Limb (tissue), 2 donors: ENCODE data around the gene PPM1H.

Experiments used
- DNase-seq, 2 donors: peaks; one replicate each; pipeline ENCODE4 v3.0.0-alpha.2; 2016; ENCODE audit errors: extremely low spot score in 2 of 2

Gene PPM1H

DNA sequence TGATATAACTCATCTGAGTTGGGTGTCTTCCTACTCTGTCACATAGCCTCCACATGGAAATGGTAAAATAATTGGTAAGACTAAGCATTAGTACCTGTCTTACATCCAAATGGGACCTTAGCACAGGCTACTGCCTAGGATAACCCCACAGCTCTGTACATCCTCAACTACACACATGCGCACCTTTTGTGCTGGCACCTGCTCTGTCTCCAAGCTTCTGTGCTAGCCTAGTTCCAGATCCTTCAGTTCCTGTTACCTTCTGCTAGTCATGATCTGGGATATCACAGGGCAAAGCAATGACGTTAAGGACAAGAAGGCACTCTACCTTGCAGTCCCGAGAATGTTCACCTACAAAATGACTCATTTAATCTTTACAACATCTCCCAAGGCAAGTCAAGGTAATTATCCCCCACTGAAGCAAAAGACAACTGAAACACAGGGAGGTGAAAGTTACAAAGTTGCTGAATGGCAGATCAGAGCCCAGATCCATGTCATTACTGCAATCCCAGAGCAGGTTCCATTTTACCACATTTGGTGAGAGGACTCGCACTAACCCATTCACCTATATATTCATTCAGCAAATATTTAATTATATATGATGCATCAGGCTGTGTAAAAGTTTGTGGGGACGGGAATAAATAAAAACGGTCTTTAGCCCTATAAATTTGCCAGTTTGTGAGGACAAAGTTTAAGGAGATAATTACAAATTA lies 61.7 kb downstream of the PPM1H start:
- DNase-seq, result no peak

DNA sequence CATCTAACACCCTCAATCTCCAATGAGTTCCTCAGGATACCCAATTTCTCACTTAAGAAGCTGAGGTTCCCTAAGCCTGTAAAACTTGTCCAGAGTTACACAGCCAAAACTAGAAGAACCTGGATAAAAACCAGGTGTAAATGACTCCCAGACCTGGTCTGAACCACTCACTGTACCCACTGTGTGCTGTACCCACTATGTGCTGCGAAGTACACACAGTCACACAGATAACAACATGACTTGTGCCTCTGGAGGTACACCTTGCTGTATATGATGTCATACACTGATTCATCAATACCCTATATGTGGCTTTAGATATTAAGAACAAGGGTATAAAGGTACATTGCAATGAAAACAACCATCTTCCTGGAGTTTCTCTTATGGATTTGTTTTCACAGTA lies 66.1 kb downstream of the PPM1H start:
- DNase-seq, result no peak

DNA sequence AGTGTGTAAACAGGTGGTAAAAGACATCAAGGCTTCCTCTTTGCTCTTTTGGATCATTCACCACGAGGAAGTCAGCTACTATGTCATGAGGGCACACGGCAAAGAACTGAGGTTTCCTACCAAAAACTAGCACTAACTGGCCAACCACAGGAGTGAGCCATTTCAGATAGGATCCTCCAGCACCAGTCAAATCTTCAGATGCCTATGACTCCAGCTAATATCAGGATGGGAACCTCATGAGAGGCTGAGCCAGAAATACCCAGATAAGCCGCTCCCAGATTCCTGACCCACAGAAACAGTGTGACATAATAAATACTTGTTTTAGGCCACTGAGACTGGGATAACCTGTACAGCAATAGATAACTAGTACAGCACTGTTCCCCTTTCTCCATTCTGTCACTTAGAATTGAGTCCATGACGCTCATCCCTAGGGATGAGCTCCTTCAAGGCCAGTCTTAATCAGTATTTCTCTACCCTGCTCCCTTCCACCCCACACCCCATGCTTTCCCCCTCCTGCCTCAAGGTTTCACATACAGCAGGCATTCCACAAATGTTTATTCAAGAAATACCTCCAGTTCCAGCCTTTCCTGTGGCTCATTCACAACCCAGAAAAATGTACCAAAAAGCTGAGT lies 68.4 kb downstream of the PPM1H start:
- no peak for DNase-seq

DNA sequence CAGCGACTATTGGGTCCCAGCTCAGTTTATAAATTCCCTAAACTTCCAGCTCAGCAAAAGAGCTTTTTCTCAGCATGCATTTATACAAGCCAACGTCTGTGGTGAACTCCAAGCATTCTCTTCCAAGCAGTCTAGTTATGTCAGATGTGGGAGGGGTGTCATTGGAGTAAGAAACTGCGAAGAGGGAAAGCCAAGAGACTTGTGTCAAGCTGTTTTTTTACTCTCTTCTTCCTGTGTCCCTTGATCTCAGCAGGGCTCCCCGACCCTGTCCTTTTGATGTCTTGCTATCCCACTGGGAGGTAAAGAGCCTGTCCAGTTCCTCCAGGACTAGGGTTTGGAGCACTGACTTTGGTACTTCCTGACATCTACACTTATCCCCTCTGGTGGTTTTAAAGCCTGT lies 69.0 kb downstream of the PPM1H start:
- DNase-seq, result no peak

DNA sequence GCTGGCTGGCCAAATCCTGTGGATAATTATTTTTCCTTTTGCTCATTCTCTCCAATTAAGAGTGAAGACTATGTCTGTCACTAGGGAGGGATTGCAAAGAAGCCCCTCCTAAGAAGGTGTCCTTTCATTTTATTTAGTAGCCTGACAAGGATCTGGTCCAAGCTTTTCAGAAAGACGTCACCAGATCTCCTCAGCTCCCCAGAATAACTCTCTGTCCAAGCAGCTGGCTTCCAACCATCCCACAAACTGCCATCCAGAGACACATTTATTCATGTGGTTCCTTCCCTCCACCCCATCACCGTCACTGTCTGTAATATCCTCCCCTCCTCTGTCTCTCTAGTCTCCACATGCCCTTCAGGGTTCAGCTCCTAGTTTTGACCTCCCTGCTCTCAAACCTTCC lies 69.9 kb downstream of the PPM1H start:
- no peak for DNase-seq

DNA sequence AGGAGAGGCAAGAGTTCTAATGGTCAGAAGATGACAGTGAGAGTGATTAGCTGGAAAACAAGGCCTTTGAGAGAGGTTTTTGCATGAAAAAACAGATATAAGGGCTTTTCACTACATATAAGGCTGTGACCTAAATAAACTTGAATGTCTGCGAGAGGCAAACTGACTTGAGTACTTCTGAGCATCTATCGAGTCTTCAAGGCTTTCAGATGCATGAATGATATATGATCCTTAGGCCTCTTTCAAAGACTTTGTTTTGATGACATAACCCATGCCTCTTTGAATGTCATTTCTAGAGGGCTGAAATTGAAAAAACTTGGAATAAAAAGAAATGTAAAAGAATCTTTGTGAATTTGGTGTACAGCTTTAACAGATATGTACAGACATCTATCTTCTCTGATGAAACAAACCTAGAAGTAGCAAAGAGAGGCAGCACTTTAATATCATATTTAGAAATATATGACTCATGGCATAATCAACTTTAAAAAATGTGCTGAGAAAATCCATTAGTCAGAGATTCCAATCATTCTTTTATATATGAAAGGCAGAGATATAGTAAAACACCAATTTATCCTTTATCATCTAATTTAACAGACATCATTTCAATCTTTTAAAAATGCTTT lies 72.6 kb downstream of the PPM1H start:
- DNase-seq, result no peak

DNA sequence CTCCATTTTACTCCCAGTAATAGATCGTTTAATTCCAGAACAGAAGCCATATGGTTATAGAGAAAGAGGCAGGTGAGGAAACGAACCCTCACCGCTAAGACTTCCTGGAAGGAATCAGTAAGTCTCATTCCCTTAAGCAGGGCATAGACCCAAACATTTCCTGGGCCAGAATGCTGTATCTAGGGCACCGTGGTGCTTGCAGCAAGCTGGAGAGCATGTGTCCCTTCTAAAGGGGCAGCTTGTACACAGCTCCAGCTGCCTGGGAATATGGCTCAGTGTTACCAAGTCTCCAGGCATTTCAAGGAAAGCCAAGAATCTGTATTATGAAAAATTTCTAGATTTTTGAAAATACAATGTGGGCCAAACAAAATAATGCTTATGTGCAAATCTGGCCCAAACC lies 73.4 kb downstream of the PPM1H start:
- no peak for DNase-seq

DNA sequence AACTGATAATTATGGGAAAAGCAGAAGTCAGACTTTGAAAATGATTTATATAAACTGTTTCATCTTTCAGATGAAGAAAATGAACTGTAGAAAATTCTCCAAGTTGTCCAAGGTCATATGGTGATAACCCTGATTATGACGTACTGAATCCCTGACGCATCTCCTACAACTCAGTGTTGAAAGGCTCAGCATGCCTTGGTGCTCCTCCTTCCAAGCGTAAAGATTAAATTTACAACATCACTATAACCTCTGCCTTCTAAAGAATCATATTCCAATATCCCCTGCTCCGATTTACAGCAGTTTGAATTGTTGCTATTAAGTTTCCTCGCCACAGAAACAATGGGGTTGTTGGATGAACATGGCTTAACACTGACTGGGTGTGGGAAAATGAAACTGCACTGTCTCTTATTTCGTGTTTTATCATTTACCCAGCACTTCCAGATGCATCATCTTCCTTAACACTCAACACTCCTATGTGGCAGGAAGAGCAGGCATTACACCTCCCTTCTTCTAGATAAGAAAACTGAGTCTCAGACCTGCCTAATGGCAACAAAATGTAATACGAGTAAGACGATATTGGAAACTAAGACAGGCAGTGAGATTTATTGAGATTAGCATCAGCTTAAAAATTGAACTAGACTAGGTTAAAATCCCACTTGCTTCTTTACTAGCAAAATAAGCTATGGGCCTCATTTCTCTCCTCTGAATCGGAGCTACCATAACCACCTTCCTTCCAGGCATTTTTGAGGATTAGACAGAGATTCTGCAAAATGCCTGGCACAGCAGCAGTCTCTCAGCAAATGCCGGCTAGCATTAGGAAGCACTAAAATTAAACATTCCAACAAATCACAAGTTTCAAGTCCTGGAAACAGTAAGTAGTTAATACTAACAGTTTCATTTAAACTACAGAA lies 74.2 kb downstream of the PPM1H start:
- no peak for DNase-seq

DNA sequence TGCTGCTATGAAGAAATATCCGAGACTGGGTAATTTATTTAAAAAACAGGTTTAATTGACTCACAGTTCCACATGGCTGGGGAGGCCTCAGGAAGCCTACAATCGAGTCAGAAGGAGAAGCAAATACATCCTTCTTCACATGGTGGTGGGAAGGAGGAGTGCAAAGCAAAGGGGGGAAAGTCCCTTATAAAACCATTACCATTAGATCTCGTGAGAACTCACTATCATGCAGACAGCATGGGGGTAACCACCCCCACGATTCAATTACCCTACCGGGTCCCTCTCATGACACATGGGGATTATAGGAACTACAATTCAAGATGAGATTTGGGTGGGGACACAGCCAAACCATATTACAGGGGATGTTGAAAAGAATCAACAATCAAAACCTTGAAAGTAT lies 74.9 kb downstream of the PPM1H start:
- DNase-seq, result no peak

DNA sequence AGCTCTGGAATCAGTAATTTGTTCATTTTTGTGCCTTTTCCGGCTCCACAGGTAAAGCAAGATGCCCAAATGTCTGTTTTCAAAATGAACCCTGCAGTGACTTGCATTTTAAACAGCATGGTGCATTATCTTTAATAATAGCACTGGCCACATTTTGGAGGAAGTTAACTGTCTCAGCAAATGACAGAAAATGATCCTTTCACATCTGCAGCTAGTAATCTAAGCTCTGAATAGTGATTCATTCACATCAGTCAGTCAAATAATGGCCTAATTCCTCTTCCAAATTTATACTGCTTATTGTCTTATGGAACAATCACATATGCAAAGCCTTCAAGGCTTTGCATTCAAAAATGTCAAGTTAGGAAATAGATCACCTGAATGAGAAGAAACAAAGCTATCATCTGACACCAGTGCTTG lies 75.6 kb downstream of the PPM1H start:
- no peak for DNase-seq

DNA sequence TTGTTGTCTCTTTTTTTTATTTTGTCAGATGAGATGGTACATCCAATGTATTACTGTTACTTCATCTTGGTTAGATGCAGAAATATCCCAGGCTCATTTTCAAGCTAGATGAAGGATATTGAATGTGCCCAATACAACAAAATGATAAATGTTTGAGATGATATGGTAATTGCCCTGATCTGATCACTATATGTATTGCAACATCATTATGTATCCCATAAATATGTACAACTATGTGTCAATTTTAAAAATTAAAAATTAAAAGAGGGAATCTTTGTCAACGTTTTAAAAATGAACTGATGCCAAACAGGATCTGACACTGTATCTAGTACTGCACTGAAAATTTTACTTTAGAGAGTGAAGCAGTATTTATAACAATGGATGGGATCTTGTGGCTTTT lies 78.5 kb downstream of the PPM1H start:
- no peak for DNase-seq

DNA sequence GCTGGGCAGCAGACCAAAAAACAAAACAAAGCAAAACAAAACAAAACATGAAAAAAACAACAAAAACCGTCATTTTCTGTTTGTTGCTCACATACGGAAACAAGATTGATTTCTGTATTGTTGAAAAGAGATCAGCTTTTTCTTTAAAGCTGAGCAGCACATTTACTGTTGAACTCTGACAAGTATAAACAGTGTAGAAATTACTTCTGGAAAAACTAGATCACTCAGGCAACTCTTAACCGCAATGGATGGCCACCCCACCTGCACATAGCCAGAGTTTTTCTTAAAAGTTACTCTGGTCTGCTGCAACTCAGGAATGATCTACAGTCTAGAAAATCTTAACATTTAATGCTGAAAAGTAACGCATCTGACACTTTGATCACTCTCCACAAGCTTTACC lies 80.9 kb downstream of the PPM1H start:
- DNase-seq, result no peak

DNA sequence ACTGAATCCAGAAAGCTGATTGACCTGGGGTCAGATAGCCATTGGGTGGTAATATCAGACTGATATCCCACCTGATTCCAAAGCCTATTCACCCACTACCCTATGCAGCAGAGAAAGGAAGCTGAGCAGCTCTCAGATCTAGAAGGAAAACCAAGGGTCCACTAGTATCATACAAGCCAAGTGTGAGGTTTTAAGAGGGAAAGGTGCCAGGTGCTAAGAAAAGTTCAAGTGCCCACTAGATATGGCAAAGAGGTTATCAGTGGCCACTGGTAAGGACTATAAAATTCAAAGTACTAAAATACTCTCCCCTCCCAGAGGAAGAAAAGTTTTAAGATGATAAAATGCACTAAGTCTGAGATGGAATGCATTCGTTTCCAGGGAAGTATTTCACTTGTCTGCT lies 85.6 kb downstream of the PPM1H start:
- no peak for DNase-seq

DNA sequence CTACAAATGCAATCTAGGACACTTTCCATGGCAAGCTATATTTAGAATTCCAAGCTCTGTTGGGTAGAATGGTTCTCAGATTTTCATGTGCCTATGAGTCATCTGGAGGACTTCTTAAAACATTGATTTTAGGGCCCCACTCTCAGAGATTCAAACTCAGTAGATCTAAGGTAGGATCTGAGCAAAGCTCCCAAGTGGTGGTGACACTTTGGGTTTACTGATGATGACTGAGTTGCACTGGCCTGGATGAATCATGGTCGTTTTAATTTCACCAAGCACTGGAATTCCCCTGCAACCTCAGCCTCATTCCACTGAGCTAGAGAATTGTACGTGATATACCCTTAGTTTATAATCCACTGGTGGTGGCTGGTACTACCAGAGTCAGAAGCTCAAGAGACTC lies 86.5 kb downstream of the PPM1H start:
- no peak for DNase-seq

DNA sequence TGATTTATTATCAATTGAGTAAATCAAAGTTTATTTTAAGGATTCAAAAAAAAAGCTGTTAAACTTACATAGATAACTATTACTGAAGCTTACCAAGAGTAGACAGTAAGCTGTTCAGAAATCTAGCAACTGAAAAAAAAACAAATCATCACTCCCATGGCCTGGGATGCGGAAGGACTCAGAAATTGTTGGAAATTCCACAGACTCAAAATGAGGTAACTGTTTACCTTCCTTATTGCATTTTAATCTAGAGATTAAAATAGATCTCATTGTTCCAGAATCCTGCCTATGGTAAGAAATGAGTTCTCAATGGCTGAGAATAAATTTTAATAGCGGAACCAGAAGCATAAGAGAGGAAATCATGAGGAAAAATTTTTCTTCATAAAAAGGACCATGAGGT lies 87.2 kb downstream of the PPM1H start:
- DNase-seq, result no peak

DNA sequence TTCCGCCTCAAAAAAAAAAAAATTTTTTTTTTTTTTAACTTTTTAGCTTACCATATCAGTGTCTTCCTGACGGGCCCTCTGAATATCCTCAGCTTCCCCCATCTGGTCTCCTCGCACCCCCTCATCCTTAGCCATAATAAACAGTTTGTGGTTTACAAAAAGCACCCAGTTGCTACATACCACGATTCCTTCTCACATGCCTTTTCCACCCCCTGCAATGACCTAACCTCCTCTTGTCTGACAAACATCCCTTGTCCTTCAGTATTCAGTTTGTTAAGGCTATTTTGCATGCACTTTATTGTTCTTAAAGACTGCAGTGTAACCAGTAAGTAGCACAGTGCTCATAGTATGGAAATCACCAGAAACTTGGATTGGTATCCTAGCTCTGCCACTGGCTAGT lies 88.5 kb downstream of the PPM1H start:
- no peak for DNase-seq

DNA sequence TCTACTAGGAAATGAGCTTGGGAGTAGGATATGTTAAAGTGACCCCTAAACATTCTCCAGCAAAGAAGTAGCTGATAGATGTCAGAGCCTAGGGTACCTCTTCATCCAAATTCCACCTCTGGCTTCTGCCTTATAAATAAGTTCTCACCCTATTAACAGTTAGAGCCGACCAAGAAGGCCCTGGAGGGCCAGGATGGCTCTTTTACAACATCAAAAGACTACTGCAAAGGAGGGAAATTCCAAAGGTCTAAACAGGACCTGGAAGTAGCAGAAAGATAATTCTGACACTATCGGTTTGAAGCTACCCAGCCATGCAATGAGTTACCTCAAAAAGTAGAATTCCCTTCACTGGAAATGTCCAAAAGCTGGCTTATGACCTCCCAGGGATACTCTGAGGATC lies 90.0 kb downstream of the PPM1H start:
- no peak for DNase-seq

DNA sequence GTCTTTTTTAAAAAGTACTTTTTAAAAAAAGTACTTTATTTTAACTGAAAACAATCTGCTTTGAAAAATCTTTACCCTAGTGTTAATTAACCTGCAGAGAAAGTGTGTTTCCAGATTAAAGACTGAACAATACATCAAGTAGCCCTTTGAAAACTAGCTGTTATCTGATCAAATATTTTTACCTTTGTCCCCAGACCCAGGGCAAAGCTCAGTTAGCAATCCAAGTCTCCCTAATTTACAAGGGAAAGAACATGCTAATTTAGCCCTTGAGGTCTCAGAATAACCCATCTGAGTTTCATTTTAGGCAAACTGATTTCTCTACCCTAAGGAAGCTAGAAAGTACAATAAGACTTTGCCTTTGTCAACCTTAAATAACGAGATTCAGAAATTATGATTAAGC lies 91.2 kb downstream of the PPM1H start:
- no peak for DNase-seq

DNA sequence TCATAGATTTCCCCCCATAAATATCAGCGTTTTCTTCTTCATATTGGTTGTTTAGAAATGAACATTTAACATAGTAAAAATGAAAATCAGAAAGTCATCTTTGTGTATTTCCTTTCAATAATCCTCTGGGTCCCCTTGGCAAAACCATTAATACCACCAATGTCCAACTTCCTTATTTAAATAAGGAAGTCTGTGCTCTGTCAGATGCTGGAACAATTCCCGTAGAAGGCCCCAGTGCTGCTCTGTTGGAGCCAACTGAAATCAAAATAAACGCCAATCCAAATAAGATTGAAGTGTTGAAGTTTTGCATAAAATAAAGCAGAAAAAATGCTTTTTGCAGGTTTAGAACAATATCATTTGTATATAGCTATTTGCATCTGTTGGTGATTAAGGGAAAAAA lies 93.1 kb downstream of the PPM1H start:
- DNase-seq, result no peak

DNA sequence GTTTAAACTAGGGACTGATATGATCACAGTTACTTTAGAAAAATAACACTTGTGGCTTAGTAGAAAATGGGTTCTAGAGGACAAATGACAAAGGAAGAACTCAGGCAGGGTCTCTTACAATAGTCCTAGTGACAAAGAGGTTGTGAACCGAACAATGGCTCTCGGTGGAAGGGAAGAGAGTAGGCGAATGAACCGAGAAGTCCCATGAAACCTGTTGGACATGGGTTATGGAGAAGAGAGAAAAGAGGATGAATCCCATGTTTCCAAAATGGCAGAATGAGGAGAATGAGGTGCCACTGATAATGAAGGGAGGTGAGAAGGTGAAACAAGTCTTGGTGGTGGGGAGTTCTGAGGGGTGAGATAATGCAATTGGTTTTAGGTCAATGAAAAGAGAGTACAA lies 94.1 kb downstream of the PPM1H start:
- no peak for DNase-seq

DNA sequence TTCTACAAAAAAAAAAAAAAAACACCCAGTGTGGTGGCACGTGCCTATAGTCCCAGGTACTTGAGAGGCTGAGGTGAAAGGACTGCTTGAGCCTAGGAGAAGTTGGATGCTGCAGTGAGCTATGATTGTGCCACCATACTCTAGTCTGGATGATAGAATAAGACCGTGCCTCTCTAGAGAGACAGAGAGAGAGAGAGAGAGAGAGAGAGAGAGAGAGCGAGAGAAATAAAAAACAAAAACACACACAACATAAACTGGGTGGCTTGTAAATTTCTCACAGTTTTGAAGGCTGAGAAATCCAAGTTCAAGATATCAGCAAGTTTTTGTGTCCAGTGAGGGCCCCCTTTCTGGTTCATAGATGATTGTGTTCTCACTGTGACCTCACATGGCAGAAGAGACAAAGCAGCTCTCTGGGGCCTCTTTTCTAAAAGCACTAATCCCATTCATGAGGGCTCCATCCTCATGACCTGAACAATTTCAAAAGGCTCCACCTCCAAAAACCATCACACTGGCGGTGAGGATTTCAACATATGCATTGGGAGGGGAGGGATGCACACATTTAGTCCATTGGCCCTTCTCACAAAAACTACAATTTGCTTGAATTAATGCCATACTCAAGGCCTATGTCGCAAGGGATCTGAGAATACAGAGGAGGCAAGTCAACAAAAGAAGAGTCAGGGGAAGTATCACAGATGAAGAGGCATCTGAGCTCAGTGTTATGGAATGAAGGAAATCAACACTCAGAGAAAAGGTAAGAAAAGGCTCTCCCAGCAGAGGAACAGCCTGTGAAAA lies 94.9 kb downstream of the PPM1H start:
- no peak for DNase-seq
